ENCODE measurements around the gene CCDC122. TPM values are rescaled to one million over a fixed set of nuclear protein-coding genes. Genes with fewer than 3 reads are reported as not detected.

Gene CCDC122
- total RNA-seq, 4 donors from 2014 or later = 2.0 to 6.0 (median 3.6) TPM

DNA sequence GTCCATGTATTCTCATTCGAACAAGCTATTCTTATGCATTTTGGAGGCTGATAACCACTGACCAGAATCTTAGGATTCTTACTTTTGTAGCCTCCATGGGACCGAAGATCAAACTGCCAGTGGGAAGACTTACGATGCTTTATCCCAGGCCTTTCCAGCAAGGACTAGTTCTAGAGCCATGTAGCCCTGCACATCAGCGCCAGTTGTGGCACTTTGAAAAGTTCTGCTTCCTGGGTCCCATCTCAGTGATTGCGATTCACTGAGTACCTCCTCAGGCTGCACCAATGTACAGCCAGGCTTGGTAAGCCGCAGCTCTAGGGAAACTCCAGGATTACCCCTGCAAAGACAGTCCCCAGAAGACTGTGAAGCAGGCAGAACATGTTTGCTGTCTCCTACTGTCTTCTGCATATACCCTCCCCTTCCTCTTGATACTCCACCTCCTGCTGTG is 73.8 kb downstream of the CCDC122 start:
- TF ChIP-seq POLR2A (IDR thresholded peaks at IDR 0.05) (no peak), POLR2AphosphoS5 (IDR thresholded peaks at IDR 0.05) (no peak), EP300 (IDR thresholded peaks at IDR 0.05) (no peak)
- TF ChIP-seq, protein P1, sequence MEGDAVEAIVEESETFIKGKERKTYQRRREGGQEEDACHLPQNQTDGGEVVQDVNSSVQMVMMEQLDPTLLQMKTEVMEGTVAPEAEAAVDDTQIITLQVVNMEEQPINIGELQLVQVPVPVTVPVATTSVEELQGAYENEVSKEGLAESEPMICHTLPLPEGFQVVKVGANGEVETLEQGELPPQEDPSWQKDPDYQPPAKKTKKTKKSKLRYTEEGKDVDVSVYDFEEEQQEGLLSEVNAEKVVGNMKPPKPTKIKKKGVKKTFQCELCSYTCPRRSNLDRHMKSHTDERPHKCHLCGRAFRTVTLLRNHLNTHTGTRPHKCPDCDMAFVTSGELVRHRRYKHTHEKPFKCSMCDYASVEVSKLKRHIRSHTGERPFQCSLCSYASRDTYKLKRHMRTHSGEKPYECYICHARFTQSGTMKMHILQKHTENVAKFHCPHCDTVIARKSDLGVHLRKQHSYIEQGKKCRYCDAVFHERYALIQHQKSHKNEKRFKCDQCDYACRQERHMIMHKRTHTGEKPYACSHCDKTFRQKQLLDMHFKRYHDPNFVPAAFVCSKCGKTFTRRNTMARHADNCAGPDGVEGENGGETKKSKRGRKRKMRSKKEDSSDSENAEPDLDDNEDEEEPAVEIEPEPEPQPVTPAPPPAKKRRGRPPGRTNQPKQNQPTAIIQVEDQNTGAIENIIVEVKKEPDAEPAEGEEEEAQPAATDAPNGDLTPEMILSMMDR (IDR thresholded peaks at IDR 0.05) = no peak
- no peak overlapping the region for H3K4me3 ChIP-seq
- no peaks in the 10 kb centered on the region for H3K36me3 ChIP-seq
- peaks cover 8% of the 10 kb centered on the region for H3K4me1 ChIP-seq
- no peak overlapping the region for H3K27ac ChIP-seq
- WGBS = 77% methylated on average over 6 of the region's 6 CpGs
- no peaks in the 10 kb centered on the region for H3K27me3 ChIP-seq
- no peaks in the 10 kb centered on the region for H3K9me3 ChIP-seq
- DNase-seq (ENCODE audit: low spot score in 2 of 2) = no peak

DNA sequence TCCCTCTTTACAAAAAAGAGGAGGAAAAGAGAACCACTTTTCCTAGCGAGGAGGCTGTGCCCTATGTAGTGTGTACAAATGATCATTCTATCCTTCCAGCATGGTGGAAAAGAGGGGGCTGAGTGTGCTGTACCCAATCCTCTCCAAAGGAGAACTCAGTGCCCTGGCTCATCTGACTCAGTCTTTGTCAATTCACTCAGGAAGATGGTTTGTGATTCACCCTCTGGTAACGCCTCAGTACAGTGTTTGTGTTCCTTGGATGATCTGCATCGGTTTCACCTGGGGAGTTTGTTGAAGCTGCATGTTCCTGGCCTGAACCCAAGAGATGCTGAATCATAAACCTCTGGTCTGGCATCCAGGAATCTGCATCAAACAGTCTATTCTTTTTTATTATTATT is 74.5 kb downstream of the CCDC122 start:
- no peak overlapping the region for H3K27ac ChIP-seq

DNA sequence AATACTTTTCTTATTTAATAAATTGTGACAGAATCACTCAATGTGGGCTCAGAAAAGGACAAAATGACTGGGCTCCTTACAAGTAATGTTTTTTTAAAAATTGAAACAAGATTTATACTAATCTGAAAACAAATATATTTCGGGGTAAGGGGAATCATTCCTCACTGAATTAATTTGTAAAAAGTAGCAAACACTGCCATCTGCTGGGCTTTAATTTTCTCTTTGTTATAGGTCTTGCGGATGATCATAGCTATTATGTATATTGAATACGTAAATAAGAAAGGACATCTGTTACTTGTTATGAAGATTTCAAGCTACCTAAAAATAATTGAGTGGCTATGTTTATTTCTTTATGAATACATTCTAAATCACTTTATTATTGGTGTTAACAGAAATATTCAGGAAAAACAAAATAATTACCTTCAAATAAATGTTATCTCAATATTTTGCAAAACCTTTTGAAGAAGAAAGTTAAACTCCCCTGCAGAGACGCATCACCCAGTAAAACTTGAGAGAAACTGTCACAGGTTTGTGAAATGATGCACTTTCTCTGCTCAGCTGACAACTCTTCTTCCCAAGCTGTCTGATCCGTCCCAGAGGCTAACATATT is 75.0 kb downstream of the CCDC122 start:
- WGBS = 19% methylated on average over 5 of the region's 5 CpGs
- Histone ChIP-seq H3K9me3 (no peaks in the 10 kb centered on the region), H3K4me3 (no peak overlapping the region), H3K27me3 (no peaks in the 10 kb centered on the region), H3K36me3 (no peaks in the 10 kb centered on the region), H3K4me1 (peaks cover 8% of the 10 kb centered on the region), H3K27ac (no peak overlapping the region)
- no peak for TF ChIP-seq POLR2AphosphoS5 (IDR thresholded peaks at IDR 0.05)
- TF ChIP-seq, protein P1 (IDR thresholded peaks at IDR 0.05) = peak; percentile 25 to 31
- no peak for DNase-seq (ENCODE audit: low spot score in 2 of 2)

More for the DNA sequence above, 74.5 kb downstream of the CCDC122 start:
- H3K4me3 ChIP-seq = no peak overlapping the region
- H3K36me3 ChIP-seq = no peaks in the 10 kb centered on the region
- DNase-seq (ENCODE audit: low spot score in 2 of 2) = no peak
- no peaks in the 10 kb centered on the region for H3K27me3 ChIP-seq
- TF ChIP-seq, protein P1 (IDR thresholded peaks at IDR 0.05) = no peak
- 29% methylated on average over 3 of the region's 3 CpGs for WGBS
- no peaks in the 10 kb centered on the region for H3K9me3 ChIP-seq
- peaks cover 8% of the 10 kb centered on the region for H3K4me1 ChIP-seq

GRCh38 chr13:43802511-43802910 is 77.0 kb downstream of the CCDC122 start:
- H3K9me3 ChIP-seq = no peaks in the 10 kb centered on the region
- H3K36me3 ChIP-seq = no peaks in the 10 kb centered on the region
- no peak for DNase-seq (ENCODE audit: low spot score in 2 of 2)
- H3K4me1 ChIP-seq = peaks cover 8% of the 10 kb centered on the region
- H3K27ac ChIP-seq = no peak overlapping the region
- no peaks in the 10 kb centered on the region for H3K27me3 ChIP-seq
- no peak overlapping the region for H3K4me3 ChIP-seq
- no peak for TF ChIP-seq POLR2A (IDR thresholded peaks at IDR 0.05)
- TF ChIP-seq, protein P1 (IDR thresholded peaks at IDR 0.05) = no peak
- no peak for TF ChIP-seq EP300 (IDR thresholded peaks at IDR 0.05)
- no peak for TF ChIP-seq POLR2AphosphoS5 (IDR thresholded peaks at IDR 0.05)

- WGBS = 74% methylated on average over 3 of the region's 3 CpGs
These were observed 78.7 kb downstream of the CCDC122 start for GRCh38 chr13:43800828-43801227.

More at GRCh38 chr13:43800828-43801227, 78.7 kb downstream of the CCDC122 start:
- Histone ChIP-seq H3K9me3 (no peaks in the 10 kb centered on the region), H3K36me3 (no peaks in the 10 kb centered on the region), H3K4me3 (no peak overlapping the region), H3K4me1 (peaks cover 8% of the 10 kb centered on the region), H3K27me3 (no peaks in the 10 kb centered on the region), H3K27ac (no peak overlapping the region)
- no peak for TF ChIP-seq EP300 (IDR thresholded peaks at IDR 0.05)
- TF ChIP-seq POLR2A (IDR thresholded peaks at IDR 0.05) = no peak
- no peak for TF ChIP-seq POLR2AphosphoS5 (IDR thresholded peaks at IDR 0.05)
- TF ChIP-seq, protein P1 (IDR thresholded peaks at IDR 0.05) = no peak
- no peak for DNase-seq (ENCODE audit: low spot score in 2 of 2)

Measured in suprapubic skin (tissue), 4 donors.